Activated naive CD8-positive, alpha-beta T cell treated with anti-CD3 and anti-CD28 coated beads, Interleukin-2, amount 50 U/mL, for 24 hours (primary cell): ENCODE results near the gene PBXIP1.
A peak's percentile ranks its signal among the peaks of the same experiment; 100 is the strongest.

ENCODE experiments used
- ATAC-seq: fragments of 150-1000 bp; cut with Tn5 transposase; one replicate; pipeline ENCODE4 v1.10.0; 2021
- DNase-seq: peaks from one replicate; pipeline ENCODE4 v3.0.0; 2021
- H3K27ac Mint-ChIP-seq: one replicate; pipeline ENCODE4 v1.8.0; 2021; ENCODE audit warnings: mild to moderate bottlenecking, mixed read lengths
- H3K27me3 Mint-ChIP-seq: one replicate; pipeline ENCODE4 v1.8.0; 2021; ENCODE audit warnings: mixed read lengths
- H3K36me3 Mint-ChIP-seq: one replicate; pipeline ENCODE4 v1.8.0; 2021; ENCODE audit warnings: low read depth, mixed read lengths
- H3K4me1 Mint-ChIP-seq: one replicate; pipeline ENCODE4 v1.8.0; 2021; ENCODE audit warnings: mixed read lengths
- H3K4me3 Mint-ChIP-seq: one replicate; pipeline ENCODE4 v1.8.0; 2021; ENCODE audit warnings: mild to moderate bottlenecking, moderate library complexity, mixed read lengths
- H3K9me3 Mint-ChIP-seq: one replicate; pipeline ENCODE4 v1.8.0; 2021; ENCODE audit warnings: mixed read lengths

The PBXIP1 gene

DNA sequence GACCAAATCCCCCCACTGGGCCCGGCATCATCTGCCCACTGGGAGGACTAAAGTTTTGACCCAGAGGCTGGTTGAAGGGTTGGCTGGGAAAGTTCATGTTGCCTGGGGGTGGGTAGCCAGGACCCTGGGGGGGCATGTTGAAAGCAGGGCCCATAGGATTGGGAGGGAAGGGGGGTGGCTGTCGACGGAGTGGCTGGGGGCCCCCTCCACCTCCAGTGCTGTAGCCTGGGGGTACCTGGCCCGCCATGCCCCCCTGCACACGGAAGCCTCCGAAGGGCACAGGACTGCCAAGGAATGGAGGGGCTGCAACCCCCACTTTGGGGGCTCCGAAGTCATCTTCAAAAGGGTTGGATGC is 3.5 kb upstream of the PBXIP1 start:
- Mint-ChIP-seq H3K27ac (no peak overlapping the region), H3K36me3 (peaks cover 13% of the 10 kb centered on the region), H3K4me3 (peak overlapping the region; percentile 4), H3K27me3 (no peaks in the 10 kb centered on the region), H3K4me1 (peaks cover 52% of the 10 kb centered on the region), H3K9me3 (no peaks in the 10 kb centered on the region)
- DNase-seq (no peak), ATAC-seq (no peak)

DNA sequence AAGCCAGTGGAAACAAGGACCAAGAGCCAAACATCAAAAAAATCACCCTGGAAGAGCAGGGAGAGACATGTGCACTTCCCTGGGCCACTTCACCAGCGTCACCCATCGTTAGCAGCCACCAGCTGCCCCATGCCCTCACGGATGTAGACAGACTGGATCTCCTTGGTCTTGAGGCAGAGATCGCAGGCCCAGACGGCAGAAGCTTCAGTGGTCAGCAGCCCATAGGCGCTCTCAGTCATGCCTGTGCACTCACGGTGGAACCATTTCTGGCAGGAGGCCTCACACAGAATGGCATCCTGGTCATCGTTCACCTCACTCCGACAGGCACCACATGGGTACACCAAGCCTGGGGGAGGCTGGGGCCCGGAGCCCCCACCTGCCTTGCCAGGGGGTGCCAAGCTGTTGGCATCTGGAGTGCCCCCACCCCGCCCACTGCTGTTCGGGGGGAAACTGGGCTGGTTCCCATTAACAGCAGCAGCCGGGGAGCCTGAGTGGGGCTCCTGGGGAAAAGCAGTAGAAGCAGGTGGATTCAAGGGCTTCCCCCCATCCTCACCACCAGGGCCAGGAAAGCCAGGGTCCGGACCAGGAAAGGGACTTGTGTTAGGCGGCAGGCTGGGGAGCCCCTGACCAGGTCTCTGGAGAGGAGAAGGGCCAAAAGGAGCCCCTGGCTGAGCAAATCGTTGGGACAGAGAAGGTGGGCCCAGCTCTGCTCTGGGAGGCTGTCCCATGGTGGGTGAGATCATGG is 3.0 kb upstream of the PBXIP1 start:
- peak overlapping the region; percentile 11 for H3K27ac Mint-ChIP-seq

DNA sequence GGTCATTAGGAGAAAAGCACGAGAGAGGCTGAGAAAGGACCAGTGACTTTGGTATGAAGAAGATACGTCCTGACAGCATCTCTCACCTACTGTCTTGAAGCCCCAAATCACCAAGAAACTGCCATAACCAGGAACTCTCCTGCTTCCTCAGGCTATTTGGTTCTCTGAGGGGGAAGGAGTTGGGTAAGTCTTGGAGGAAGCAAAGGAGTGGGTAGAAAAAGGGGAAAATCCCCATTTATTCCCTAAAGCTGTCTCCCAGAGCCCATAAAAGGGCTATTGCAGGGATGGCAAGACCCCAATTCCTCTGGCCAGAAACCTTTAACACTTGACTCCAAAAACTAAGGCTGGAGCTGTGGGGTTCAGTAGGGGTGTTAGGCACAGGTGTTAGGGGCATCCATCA is 2.1 kb upstream of the PBXIP1 start:
- no peak overlapping the region for H3K4me3 Mint-ChIP-seq
- no peaks in the 10 kb centered on the region for H3K27me3 Mint-ChIP-seq
- DNase-seq = no peak
- no peak for ATAC-seq
- no peaks in the 10 kb centered on the region for H3K9me3 Mint-ChIP-seq
- peaks cover 62% of the 10 kb centered on the region for H3K4me1 Mint-ChIP-seq
- peaks cover 8% of the 10 kb centered on the region for H3K36me3 Mint-ChIP-seq
- H3K27ac Mint-ChIP-seq = no peak overlapping the region

More for the DNA sequence above, 3.0 kb upstream of the PBXIP1 start:
- DNase-seq = no peak
- no peak for ATAC-seq
- H3K36me3 Mint-ChIP-seq = peaks cover 11% of the 10 kb centered on the region
- no peaks in the 10 kb centered on the region for H3K9me3 Mint-ChIP-seq
- no peaks in the 10 kb centered on the region for H3K27me3 Mint-ChIP-seq
- peak overlapping the region; percentile 36 for H3K4me3 Mint-ChIP-seq
- H3K4me1 Mint-ChIP-seq = peaks cover 56% of the 10 kb centered on the region

DNA sequence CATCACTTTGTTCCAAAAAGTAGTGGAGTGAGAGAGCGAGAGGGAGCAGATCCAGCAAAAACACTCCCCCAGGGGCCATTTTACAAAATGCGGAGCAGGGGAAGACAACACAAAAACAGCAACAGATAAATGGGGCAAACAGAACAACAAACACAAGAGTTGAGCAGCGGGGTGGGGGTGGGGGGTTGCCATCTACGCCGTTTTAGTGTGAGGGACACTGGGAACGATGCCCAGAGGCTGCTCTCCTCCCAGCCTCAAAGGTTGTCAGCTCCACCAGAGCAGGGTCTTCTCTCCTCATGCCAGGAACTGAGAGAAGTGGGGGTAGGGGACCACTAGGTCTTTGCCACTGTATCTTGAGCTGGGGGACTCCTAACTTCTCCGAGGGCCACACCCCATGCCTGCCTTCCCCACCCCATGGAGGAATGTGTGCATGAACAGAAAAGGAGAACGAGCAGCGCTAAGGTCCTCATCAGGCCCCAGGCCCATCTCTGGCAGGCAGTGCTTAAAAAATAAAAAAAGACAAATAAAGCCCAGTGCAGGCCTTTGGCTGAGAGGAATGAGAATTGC is 1.3 kb upstream of the PBXIP1 start:
- ATAC-seq = no peak
- Mint-ChIP-seq H3K4me1 (peaks cover 65% of the 10 kb centered on the region), H3K4me3 (no peak overlapping the region), H3K27ac (no peak overlapping the region), H3K9me3 (no peaks in the 10 kb centered on the region), H3K36me3 (peaks cover 6% of the 10 kb centered on the region), H3K27me3 (no peaks in the 10 kb centered on the region)
- no peak for DNase-seq

DNA sequence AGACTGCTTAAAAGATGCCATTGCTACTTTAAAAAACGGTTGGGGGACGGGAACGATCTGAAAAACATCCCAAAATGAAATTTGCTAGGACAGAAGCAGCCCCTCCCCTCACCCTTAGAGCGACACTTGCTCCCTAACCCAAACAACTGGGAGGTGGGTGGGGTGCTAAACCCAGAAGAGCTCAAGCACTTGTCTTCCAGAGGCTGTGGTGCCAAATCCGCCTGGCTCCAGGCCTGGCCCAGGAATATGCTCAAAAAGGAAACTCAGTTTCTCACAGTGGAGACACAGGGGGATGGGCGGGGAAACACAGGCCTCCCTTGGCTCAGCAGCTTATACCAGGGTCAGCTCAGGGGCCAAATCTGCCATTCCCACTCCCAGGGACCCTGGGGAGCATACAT is 644 bp upstream of the PBXIP1 start:
- no peak for ATAC-seq
- Mint-ChIP-seq H3K36me3 (peaks cover 6% of the 10 kb centered on the region), H3K27me3 (no peaks in the 10 kb centered on the region), H3K4me3 (peak overlapping the region; percentile 90), H3K9me3 (no peaks in the 10 kb centered on the region), H3K27ac (peak overlapping the region; percentile 94), H3K4me1 (peaks cover 72% of the 10 kb centered on the region)
- DNase-seq = no peak

DNA sequence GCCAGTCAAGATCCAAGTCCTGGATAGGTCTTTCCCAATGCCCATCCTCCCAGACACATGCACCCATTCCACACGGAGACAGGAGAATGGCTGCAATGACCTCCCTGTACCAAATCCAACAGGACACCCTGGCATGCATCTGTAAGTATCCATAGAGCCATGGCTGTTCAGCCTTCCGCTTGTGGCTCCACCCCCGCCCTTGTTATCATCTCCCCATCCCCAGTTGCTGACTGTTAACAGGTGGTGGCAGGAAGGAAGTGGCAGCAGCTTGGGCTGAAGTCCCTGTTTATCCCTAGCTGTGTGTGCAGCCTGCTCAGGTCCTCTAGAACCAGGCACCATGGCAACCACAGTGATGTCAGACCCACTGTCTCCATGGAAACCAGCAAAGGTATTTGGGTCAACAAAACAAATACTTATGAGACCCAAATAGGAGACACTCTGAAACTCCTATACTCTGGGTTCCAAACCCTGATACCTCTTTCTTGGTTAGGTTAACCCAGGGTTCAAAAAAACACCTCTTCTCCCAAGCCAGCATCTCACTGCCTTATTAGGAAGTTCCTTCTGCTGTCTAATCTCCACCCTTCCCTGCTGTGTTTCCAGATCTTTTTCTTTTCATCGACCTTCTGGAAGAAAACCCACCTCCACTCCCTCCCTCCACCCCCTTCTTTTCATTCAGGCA is 721 bp downstream of the PBXIP1 start:
- DNase-seq = peak; percentile 75
- H3K9me3 Mint-ChIP-seq = no peaks in the 10 kb centered on the region
- peak overlapping the region; percentile 90 for H3K4me3 Mint-ChIP-seq
- peak; percentile 89 for ATAC-seq
- H3K27ac Mint-ChIP-seq = peak overlapping the region; percentile 94
- H3K27me3 Mint-ChIP-seq = no peaks in the 10 kb centered on the region
- H3K4me1 Mint-ChIP-seq = peaks cover 74% of the 10 kb centered on the region
- peaks cover 5% of the 10 kb centered on the region for H3K36me3 Mint-ChIP-seq

DNA sequence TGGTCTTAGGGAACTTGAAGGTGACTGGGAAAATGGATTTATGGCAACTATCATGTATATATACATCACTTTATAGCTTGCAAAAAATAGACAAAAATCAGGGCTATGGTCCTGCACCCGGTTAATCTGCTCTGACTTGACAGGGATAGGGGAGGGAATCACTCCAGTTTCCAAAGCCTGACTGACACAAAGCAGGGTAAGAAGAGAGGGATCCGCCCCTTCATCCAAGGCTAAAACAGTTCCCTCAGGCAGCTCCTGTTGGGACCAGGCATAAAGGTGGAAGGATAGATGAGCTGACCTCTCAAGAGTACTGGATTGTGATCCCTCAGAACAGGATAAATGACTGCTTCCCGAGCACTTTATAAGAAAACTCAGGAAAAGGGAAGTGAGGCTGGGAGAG is 1.4 kb downstream of the PBXIP1 start:
- Mint-ChIP-seq H3K27ac (peak overlapping the region; percentile 94), H3K4me1 (peaks cover 71% of the 10 kb centered on the region), H3K9me3 (no peaks in the 10 kb centered on the region), H3K27me3 (no peaks in the 10 kb centered on the region), H3K36me3 (peaks cover 3% of the 10 kb centered on the region), H3K4me3 (peak overlapping the region; percentile 90)
- no peak for ATAC-seq
- no peak for DNase-seq

DNA sequence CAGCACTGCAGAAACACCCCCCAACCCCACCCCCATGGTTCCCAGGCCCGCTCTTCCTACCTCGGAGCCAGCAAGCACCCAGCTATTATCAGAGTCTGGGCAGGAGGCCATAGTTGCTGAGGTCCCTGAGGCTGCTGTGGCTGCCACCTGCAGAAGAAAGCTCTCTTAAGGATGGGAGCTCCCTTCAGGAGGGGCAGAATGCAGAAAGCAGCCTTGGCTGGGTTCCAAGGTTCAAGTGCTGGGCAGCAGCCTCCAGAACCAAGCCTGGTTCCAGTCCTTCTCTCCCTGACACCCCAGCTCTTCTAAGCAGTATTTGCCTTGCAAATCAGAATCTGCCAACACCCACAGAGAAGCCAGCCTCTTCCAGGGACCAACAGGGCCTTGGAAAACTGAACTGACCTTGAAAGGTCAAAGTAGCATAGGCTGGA is 2.3 kb downstream of the PBXIP1 start:
- peak overlapping the region; percentile 90 for H3K4me3 Mint-ChIP-seq
- no peaks in the 10 kb centered on the region for H3K27me3 Mint-ChIP-seq
- H3K4me1 Mint-ChIP-seq = peaks cover 74% of the 10 kb centered on the region
- peak overlapping the region; percentile 94 for H3K27ac Mint-ChIP-seq
- DNase-seq = no peak
- ATAC-seq = no peak
- peaks cover 3% of the 10 kb centered on the region for H3K36me3 Mint-ChIP-seq
- no peaks in the 10 kb centered on the region for H3K9me3 Mint-ChIP-seq

DNA sequence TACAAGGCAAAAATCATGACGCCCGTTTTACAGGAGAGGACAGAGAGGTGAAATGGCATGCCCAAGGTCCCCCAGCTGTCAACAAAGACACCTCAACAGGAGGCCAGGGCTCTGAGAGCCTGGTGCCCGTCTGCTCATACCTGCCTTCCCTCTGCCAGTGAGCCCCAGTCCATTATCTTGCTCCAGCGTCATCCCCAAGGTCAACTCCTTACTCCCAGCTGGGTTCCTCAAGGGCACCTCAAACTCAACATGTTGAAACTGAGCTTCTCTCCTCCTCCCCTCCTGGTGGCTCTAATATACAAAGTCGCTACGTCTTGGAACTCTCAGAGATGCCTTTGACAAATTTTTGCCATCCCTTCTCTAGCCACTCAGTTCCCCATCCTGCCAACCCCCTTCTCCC is 3.2 kb downstream of the PBXIP1 start:
- Mint-ChIP-seq H3K4me3 (peak overlapping the region; percentile 73), H3K36me3 (peaks cover 3% of the 10 kb centered on the region), H3K9me3 (no peaks in the 10 kb centered on the region), H3K27ac (peak overlapping the region; percentile 93), H3K27me3 (no peaks in the 10 kb centered on the region), H3K4me1 (peaks cover 72% of the 10 kb centered on the region)
- no peak for ATAC-seq
- no peak for DNase-seq

DNA sequence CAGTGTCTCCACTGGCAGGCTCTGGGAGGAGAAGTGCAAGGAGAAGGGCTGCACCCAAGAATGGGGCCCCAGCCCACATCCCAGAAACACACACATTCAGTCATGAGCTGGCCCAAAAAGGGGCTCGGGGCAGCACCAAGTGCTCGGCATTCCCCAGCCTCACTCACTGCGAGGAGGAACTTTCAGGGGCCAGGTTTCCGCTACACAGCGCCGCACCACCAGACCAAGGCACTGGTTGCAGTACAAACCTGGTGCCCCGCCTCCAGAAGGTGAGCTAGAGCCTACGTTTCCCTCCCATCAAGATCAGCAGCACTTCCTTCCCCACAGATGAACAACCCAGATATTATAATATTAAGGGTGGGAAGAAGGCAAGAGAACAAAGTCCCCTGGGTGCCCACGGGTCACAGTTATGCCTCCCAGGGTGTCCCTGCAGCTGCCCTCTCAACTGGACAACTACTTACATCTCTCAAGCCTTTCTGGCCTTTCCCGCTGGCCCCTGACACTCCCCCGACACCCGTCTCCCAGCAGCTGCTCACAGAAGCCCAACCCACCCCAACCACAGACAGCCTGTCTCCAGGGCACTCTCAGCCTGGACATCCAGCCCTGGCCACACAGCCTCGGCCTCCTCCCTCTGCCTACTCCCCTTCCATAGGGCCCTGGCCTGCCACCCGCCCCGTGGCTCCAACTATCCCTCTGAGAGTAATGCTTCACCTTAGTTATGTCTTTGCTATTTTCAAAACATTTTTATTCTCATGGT is 3.8 kb downstream of the PBXIP1 start:
- H3K27ac Mint-ChIP-seq = peak overlapping the region; percentile 93
- H3K4me3 Mint-ChIP-seq = peak overlapping the region; percentile 73
- no peaks in the 10 kb centered on the region for H3K27me3 Mint-ChIP-seq
- ATAC-seq (peak; percentile 44), DNase-seq (peak; percentile 68)
- peaks cover 72% of the 10 kb centered on the region for H3K4me1 Mint-ChIP-seq
- no peaks in the 10 kb centered on the region for H3K9me3 Mint-ChIP-seq
- H3K36me3 Mint-ChIP-seq = peaks cover 3% of the 10 kb centered on the region

DNA sequence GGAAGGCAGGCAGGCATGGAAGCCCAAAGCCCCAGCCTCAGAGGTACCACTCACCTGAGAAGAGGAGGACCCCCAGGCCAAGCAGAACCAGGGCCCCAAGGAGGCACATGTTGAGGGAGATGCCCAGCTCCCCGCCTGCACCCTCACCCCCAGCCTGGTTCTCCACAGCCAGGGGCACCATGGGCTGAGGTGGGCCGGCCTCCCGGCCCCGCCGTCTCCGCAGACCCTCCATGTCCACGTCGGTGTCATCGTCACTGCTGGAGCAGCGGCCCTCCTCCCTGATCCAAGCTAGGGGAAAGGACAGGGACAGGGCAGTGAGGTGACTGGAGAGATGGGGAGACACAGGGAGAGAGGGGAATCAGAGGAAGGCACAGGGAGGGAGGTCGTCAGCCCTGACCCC is 7.8 kb downstream of the PBXIP1 start:
- Mint-ChIP-seq H3K27ac (no peak overlapping the region), H3K36me3 (peaks cover 3% of the 10 kb centered on the region), H3K9me3 (no peaks in the 10 kb centered on the region), H3K4me1 (peaks cover 45% of the 10 kb centered on the region), H3K4me3 (no peak overlapping the region), H3K27me3 (no peaks in the 10 kb centered on the region)
- DNase-seq (no peak), ATAC-seq (no peak)

DNA sequence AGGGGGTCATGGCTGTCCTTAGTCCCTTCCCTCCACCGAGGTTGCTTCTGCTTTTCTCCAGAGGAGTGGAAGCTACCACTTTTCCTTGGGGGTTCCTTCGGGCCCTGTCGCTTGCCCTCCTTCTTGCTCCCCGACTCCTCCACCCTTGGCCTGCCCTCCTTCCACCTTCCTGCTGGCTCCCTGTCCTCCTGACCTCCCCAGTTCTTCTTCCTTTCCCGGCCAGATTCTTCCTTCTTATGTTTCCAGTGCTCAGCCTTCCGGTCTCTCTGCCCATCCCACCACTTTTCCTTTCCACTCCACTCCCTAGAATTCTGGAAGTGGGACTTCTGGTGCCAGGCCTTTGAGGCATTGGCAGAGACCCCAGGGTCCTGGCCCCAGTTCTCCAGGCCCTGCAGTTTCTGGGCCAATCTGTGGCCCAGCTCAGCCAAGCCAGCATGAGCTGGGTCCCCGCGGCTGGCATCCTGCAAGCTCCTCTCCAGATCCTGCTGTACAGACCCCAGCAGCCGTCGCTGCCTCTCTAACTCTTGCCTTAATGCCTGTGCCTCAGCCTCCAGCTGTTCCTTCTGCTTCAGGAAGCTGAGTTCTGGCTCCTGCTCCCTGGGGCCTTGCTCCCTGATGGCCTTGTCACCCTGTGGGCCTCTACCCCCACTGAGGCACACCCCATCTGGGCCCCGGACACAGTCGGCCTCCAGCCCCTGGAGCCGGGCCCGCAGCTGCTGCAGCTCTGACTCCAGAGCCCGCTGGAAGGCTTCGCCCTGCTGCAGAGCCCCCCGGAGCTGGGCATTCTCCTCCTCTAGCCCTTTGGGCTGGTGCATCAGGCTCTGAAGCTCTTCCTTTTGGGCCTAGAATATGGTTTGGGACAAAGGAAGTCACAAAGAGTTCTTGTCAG is 9.7 kb downstream of the PBXIP1 start:
- Mint-ChIP-seq H3K4me3 (no peak overlapping the region), H3K4me1 (peaks cover 45% of the 10 kb centered on the region), H3K27ac (no peak overlapping the region)

DNA sequence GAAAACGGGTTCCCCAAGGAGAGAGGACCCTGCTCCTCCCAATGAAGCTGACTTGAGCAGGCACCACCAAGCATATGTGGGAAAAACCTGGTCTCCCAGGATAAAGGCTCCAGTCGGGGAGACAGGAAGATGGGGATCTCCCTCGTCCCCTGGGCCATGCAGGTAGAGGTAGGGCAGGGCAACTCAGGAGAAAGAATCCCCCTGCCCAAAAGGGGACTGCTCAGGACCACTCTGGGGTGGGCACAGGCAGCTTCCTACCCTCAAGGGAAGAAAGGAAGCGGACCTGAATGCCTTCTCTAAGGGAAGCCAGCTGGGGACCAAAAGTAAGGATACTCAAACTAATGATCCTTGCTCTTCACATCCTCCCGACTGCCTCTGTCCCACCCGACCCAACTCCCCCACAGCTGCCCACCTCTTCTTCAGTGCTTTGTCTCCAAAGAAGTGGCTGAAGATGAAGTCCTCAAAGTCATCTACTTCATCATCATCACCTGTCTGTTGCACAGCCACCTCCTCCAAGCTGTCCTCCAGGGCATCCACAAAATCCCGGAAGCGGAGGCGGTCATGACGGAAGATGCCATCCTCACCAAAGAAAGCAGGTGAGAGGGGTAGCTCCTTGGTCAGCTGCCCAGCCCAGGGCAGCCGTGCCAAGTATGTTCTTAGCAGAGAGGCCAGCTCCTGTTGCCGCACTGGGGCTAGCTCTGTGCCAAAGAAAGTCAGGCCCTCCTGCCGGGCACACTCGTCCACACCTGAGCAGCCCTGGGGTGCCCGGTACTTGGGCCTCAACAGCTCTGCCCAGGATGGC is 10.5 kb downstream of the PBXIP1 start:
- H3K36me3 Mint-ChIP-seq = no peaks in the 10 kb centered on the region
- no peak for ATAC-seq

More for the DNA sequence above, 9.7 kb downstream of the PBXIP1 start:
- Mint-ChIP-seq H3K9me3 (no peaks in the 10 kb centered on the region), H3K27me3 (no peaks in the 10 kb centered on the region), H3K36me3 (peaks cover 3% of the 10 kb centered on the region)
- no peak for ATAC-seq
- DNase-seq = no peak

More for the DNA sequence above, 10.5 kb downstream of the PBXIP1 start:
- Mint-ChIP-seq H3K27me3 (no peaks in the 10 kb centered on the region), H3K4me3 (no peak overlapping the region), H3K4me1 (peaks cover 45% of the 10 kb centered on the region), H3K27ac (no peak overlapping the region), H3K9me3 (no peaks in the 10 kb centered on the region)
- no peak for DNase-seq
